D721Med (cell line): Measurements from ENCODE around the gene COX6B1.
A peak's percentile ranks its signal among the peaks of the same experiment; 100 is the strongest.

Experiments used
- DNase-seq: peaks from one replicate; pipeline ENCODE4 v3.0.0; 2011; ENCODE audit warnings: low spot score; ENCODE audit not compliant: insufficient read length
- FAIRE-seq: peaks from 2 replicates; lab custom pipeline; 2011; peaks lifted over from hg19 to GRCh38; lab: Jason Lieb, UNC
- TF ChIP-seq, protein P1 (sequence below): IDR thresholded peaks from 2 replicates; pipeline ENCODE4 v1.5.1; 2012; ENCODE audit warnings: mild to moderate bottlenecking, control low read depth; ENCODE audit not compliant: insufficient read depth; ENCODE audit errors: missing control alignments

COX6B1 gene

GRCh38 chr19:35702223-35703012 is 54.3 kb downstream of the COX6B1 start:
- FAIRE-seq (peak; percentile 6), DNase-seq (peak; percentile 97)
- TF ChIP-seq, protein P1, sequence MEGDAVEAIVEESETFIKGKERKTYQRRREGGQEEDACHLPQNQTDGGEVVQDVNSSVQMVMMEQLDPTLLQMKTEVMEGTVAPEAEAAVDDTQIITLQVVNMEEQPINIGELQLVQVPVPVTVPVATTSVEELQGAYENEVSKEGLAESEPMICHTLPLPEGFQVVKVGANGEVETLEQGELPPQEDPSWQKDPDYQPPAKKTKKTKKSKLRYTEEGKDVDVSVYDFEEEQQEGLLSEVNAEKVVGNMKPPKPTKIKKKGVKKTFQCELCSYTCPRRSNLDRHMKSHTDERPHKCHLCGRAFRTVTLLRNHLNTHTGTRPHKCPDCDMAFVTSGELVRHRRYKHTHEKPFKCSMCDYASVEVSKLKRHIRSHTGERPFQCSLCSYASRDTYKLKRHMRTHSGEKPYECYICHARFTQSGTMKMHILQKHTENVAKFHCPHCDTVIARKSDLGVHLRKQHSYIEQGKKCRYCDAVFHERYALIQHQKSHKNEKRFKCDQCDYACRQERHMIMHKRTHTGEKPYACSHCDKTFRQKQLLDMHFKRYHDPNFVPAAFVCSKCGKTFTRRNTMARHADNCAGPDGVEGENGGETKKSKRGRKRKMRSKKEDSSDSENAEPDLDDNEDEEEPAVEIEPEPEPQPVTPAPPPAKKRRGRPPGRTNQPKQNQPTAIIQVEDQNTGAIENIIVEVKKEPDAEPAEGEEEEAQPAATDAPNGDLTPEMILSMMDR = no peak

- TF ChIP-seq, protein P1 = no peak
- FAIRE-seq = no peak
- DNase-seq = no peak
These were observed 55.2 kb downstream of the COX6B1 start for GRCh38 chr19:35703343-35703742.

DNA sequence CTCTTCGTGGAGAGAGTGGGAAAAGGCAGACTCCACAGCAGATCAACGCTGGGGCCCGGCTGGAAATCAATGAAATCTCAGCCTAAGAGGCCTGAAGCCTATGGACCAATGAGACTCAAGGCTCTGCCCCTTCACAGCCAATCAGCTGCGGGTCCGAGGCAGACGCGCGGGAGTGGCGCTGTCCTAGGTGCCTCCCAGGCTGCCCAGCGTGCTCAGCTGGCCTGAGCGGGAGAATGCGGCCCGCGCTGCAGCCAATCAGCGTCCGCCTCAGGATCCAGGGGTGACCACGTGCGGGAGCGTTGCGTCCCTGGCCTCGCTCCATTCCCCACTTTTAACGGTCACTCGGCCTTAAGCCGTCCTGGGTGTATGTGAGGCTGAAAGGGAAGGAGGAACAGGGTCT is 56.1 kb downstream of the COX6B1 start, which contains the start of gene ZBTB32:
ZBTB32 (plus strand) TSS at position 341 of the 400 bp plus-strand sequence. CDS start 10,069 bp downstream, outside the sequence.
- FAIRE-seq (no peak), DNase-seq (no peak)
- TF ChIP-seq, protein P1 = no peak
